Renal pelvis (tissue), 4 donors: ENCODE data around the gene UFC1. TPM values are rescaled to one million over a fixed set of nuclear protein-coding genes. Genes with fewer than 3 reads are reported as not detected.

Experiments used
- DNase-seq: peaks from one replicate; pipeline ENCODE4 v3.0.0-alpha.2; 2013
- polyA plus RNA-seq, 3 donors: library from polyadenylated mRNA; unstranded; fragments of 120-200 nt; gene quantifications; one replicate each; pipeline ENCODE4 v1.2.1, GENCODE V29; 2013; ENCODE audit not compliant: insufficient read length in 3 of 3

UFC1 gene
- polyA plus RNA-seq, 3 donors: 123 to 161 (median 140) TPM

- DNase-seq: no peak
Measured at GRCh38 chr1:161207173-161207572, 53.4 kb downstream of the UFC1 start.

Other genes starting within 250 kb of the UFC1 start
- under 1 TPM in 1 of 3 donors, not detected in 2; 0.10 TPM for gene ITLN2, start 199.2 kb upstream of the UFC1 start, polyA plus RNA-seq
- gene F11R, start 132.8 kb upstream of the UFC1 start, polyA plus RNA-seq: 100 to 1,000 TPM in 1 of 3 donors, 10 to 100 TPM in 2; 79.3 to 103 (median 89.2) TPM
- gene TSTD1, start 115.0 kb upstream of the UFC1 start, polyA plus RNA-seq: 10 to 100 TPM; 61.6 to 79.0 (median 67.7) TPM
- 10 to 100 TPM; 59.2 to 64.1 (median 63.6) TPM for gene USF1, start 108.0 kb upstream of the UFC1 start, polyA plus RNA-seq
- gene ARHGAP30, start 84.1 kb upstream of the UFC1 start, polyA plus RNA-seq: 1 to 10 TPM; 1.9 to 2.8 (median 2.4) TPM
- gene NECTIN4, start 64.4 kb upstream of the UFC1 start, polyA plus RNA-seq: 1 to 10 TPM; 3.9 to 4.8 (median 4.4) TPM
- 10 to 100 TPM; 17.1 to 20.3 (median 19.0) TPM for gene KLHDC9, start 55.6 kb upstream of the UFC1 start, polyA plus RNA-seq
- 10 to 100 TPM; 68.8 to 96.1 (median 69.5) TPM for gene PFDN2, start 35.9 kb upstream of the UFC1 start, polyA plus RNA-seq
- gene NIT1, start 35.9 kb upstream of the UFC1 start, polyA plus RNA-seq: 10 to 100 TPM; 51.9 to 57.2 (median 55.1) TPM
- gene DEDD, start 21.3 kb upstream of the UFC1 start, polyA plus RNA-seq: 10 to 100 TPM; 50.3 to 58.0 (median 57.8) TPM
- 10 to 100 TPM; 49.0 to 52.6 (median 52.5) TPM for gene USP21, start 5.5 kb downstream of the UFC1 start, polyA plus RNA-seq
- 10 to 100 TPM; 38.3 to 58.6 (median 57.3) TPM for gene PPOX, start 12.4 kb downstream of the UFC1 start, polyA plus RNA-seq
- 10 to 100 TPM; 41.4 to 47.2 (median 44.1) TPM for gene B4GALT3, start 23.5 kb downstream of the UFC1 start, polyA plus RNA-seq
- under 1 TPM; 0.73 to 0.88 (median 0.86) TPM for gene ADAMTS4, start 45.1 kb downstream of the UFC1 start, polyA plus RNA-seq
- 100 to 1,000 TPM; 189 to 208 (median 198) TPM for gene NDUFS2, start 48.4 kb downstream of the UFC1 start, polyA plus RNA-seq
- gene FCER1G, start 61.3 kb downstream of the UFC1 start, polyA plus RNA-seq: 10 to 100 TPM in 2 of 3 donors, 1 to 10 TPM in 1; 9.8 to 13.9 (median 10.2) TPM
- gene APOA2, start 69.7 kb downstream of the UFC1 start, polyA plus RNA-seq: under 1 TPM in 1 of 3 donors, not detected in 2; 0.46 TPM
- gene TOMM40L, start 72.1 kb downstream of the UFC1 start, polyA plus RNA-seq: 10 to 100 TPM; 14.3 to 16.5 (median 14.4) TPM
- gene NR1I3, start 84.2 kb downstream of the UFC1 start, polyA plus RNA-seq: 1 to 10 TPM; 2.8 to 4.6 (median 3.2) TPM
- gene PCP4L1, start 104.8 kb downstream of the UFC1 start, polyA plus RNA-seq: 1 to 10 TPM; 1.1 to 1.9 (median 1.8) TPM
- gene MPZ, start 156.0 kb downstream of the UFC1 start, polyA plus RNA-seq: 1 to 10 TPM; 3.6 to 6.7 (median 4.2) TPM
- gene SDHC, start 160.4 kb downstream of the UFC1 start, polyA plus RNA-seq: 100 to 1,000 TPM; 264 to 274 (median 266) TPM
- gene CFAP126, start 213.9 kb downstream of the UFC1 start, polyA plus RNA-seq: 10 to 100 TPM; 12.7 to 18.8 (median 13.2) TPM